SK-N-SH treated with all-trans-retinoic acid at 6 μM for 48 hours (cell line): ENCODE measurements around the gene FOXL1.

Source experiments
- ARNTL ChIP-seq: fragments of 450-650 bp; formaldehyde crosslinking; IDR thresholded peaks from 2 replicates; pipeline ENCODE4 v1.5.0; 2020; ENCODE audit warnings: low read depth, mild to moderate bottlenecking, moderate library complexity, borderline replicate concordance
- PATZ1 ChIP-seq: fragments of 250-450 bp; sonication (Bioruptor Pico); IDR thresholded peaks from 2 replicates; pipeline ENCODE4 v1.8.0; 2020; ENCODE audit warnings: mild to moderate bottlenecking, moderate library complexity, borderline replicate concordance
- TCF4 ChIP-seq: fragments of 250-450 bp; sonication (Bioruptor Pico); IDR thresholded peaks from 2 replicates; pipeline ENCODE4 v1.8.0; 2021; ENCODE audit warnings: mild to moderate bottlenecking, moderate library complexity, borderline replicate concordance
- TOX ChIP-seq: fragments of 250-450 bp; sonication (Bioruptor Pico); IDR thresholded peaks from 2 replicates; pipeline ENCODE4 v1.8.0; 2021; ENCODE audit warnings: mild to moderate bottlenecking, moderate library complexity, borderline replicate concordance
- TSHZ2 ChIP-seq: fragments of 250-450 bp; sonication (Bioruptor Pico); IDR thresholded peaks from 2 replicates; pipeline ENCODE4 v1.5.0; 2020; ENCODE audit warnings: mild to moderate bottlenecking, moderate library complexity
- ZC3H10 ChIP-seq: fragments of 250-450 bp; sonication (Bioruptor Pico); IDR thresholded peaks from 2 replicates; pipeline ENCODE4 v1.5.1; 2021; ENCODE audit warnings: mild to moderate bottlenecking, moderate library complexity
- ZFP3 ChIP-seq: fragments of 250-450 bp; sonication (Bioruptor Pico); IDR thresholded peaks from 2 replicates; pipeline ENCODE4 v1.5.0; 2020; ENCODE audit warnings: mild to moderate bottlenecking, moderate library complexity
- ZFP30 ChIP-seq: fragments of 450-650 bp; formaldehyde crosslinking; IDR thresholded peaks from 2 replicates; pipeline ENCODE4 v1.5.0; 2022; ENCODE audit warnings: mild to moderate bottlenecking, moderate library complexity
- ZNF565 ChIP-seq: fragments of 450-650 bp; formaldehyde crosslinking; conservative IDR thresholded peaks from 2 replicates; pipeline ENCODE4 v1.5.0; 2020; ENCODE audit warnings: low read depth, mild to moderate bottlenecking, moderate library complexity
- ZNF8 ChIP-seq: fragments of 450-650 bp; formaldehyde crosslinking; IDR thresholded peaks from 2 replicates; pipeline ENCODE4 v1.5.0; 2020; ENCODE audit warnings: mild to moderate bottlenecking, moderate library complexity

GRCh38 chr16:86626284-86626683 is 47.9 kb downstream of the FOXL1 start:
- TF ChIP-seq ZNF565 (no peak), PATZ1 (CRISPR knock-in tag) (no peak), TCF4 (no peak), TSHZ2 (CRISPR knock-in tag) (no peak), ZNF8 (CRISPR knock-in tag) (no peak), ARNTL (CRISPR knock-in tag) (no peak), TOX (CRISPR knock-in tag) (no peak), ZC3H10 (no peak), ZFP3 (no peak), ZFP30 (CRISPR knock-in tag) (no peak)
